Parathyroid adenoma (tissue), 2 donors: Measurements from ENCODE around the gene SLC25A12.

ENCODE experiments used
- H2AFZ ChIP-seq: fragments of 300-600 bp; sonication (generic); one replicate; pipeline ENCODE4 v1.7.0; 2017; ENCODE audit warnings: antibody characterized with exemption, mild to moderate bottlenecking
- H3K27ac ChIP-seq: fragments of 300-600 bp; sonication (generic); one replicate; pipeline ENCODE4 v1.7.0; 2017
- H3K27me3 ChIP-seq: fragments of 300-600 bp; sonication (generic); one replicate; pipeline ENCODE4 v1.7.0; 2017; ENCODE audit warnings: low read length; ENCODE audit not compliant: control insufficient read depth, insufficient read depth
- H3K36me3 ChIP-seq: fragments of 300-600 bp; sonication (generic); one replicate; pipeline ENCODE4 v1.7.0; 2017; ENCODE audit warnings: low read length; ENCODE audit not compliant: control insufficient read depth, insufficient read depth
- H3K4me1 ChIP-seq: fragments of 300-600 bp; sonication (generic); one replicate; pipeline ENCODE4 v1.7.0; 2017; ENCODE audit warnings: control low read depth
- H3K4me2 ChIP-seq: fragments of 300-600 bp; sonication (generic); one replicate; pipeline ENCODE4 v1.7.0; 2017; ENCODE audit warnings: low read length
- H3K4me3 ChIP-seq: fragments of 300-600 bp; sonication (generic); one replicate; pipeline ENCODE4 v1.7.0; 2017; ENCODE audit warnings: low read depth, low read length
- H3K79me2 ChIP-seq: fragments of 300-600 bp; sonication (generic); one replicate; pipeline ENCODE4 v1.7.0; 2017; ENCODE audit warnings: control low read depth
- H3K9ac ChIP-seq: fragments of 300-600 bp; sonication (generic); one replicate; pipeline ENCODE4 v1.7.0; 2017; ENCODE audit warnings: mild to moderate bottlenecking
- H3K9me3 ChIP-seq: fragments of 300-600 bp; sonication (generic); one replicate; pipeline ENCODE4 v1.7.0; 2017; ENCODE audit warnings: low read length; ENCODE audit not compliant: control insufficient read depth
- CTCF ChIP-seq: fragments of 300-600 bp; sonication (generic); IDR thresholded peaks from one replicate; pipeline ENCODE4 v1.7.0; 2017; ENCODE audit warnings: antibody characterized with exemption, mild to moderate bottlenecking
- donor health status: primary hyperparathyroidism.

Gene SLC25A12

GRCh38 chr2:171789956-171790355 lies 104.1 kb downstream of the SLC25A12 start:
- no peaks in the 10 kb centered on the region for H3K79me2 ChIP-seq
- no peak overlapping the region for H3K4me3 ChIP-seq
- H2AFZ ChIP-seq, result no peak overlapping the region
- H3K27me3 ChIP-seq, result no peaks in the 10 kb centered on the region
- no peak overlapping the region for H3K9ac ChIP-seq
- no peaks in the 10 kb centered on the region for H3K9me3 ChIP-seq
- no peak overlapping the region for H3K27ac ChIP-seq
- TF ChIP-seq CTCF, result no peak
- no peak overlapping the region for H3K4me2 ChIP-seq
- H3K4me1 ChIP-seq, result no peaks in the 10 kb centered on the region
- no peaks in the 10 kb centered on the region for H3K36me3 ChIP-seq

- no peaks in the 10 kb centered on the region for H3K4me1 ChIP-seq
- H3K27ac ChIP-seq, result no peak overlapping the region
- H3K79me2 ChIP-seq, result no peaks in the 10 kb centered on the region
- H3K4me3 ChIP-seq, result no peak overlapping the region
- no peaks in the 10 kb centered on the region for H3K27me3 ChIP-seq
- no peaks in the 10 kb centered on the region for H3K9me3 ChIP-seq
- no peak for TF ChIP-seq CTCF
- no peak overlapping the region for H2AFZ ChIP-seq
- no peaks in the 10 kb centered on the region for H3K36me3 ChIP-seq
- H3K4me2 ChIP-seq, result no peak overlapping the region
- H3K9ac ChIP-seq, result no peak overlapping the region
These were observed 105.6 kb downstream of the SLC25A12 start for GRCh38 chr2:171788316-171788993.

GRCh38 chr2:171787333-171788072 lies 106.5 kb downstream of the SLC25A12 start:
- Histone ChIP-seq H3K79me2 (no peaks in the 10 kb centered on the region), H3K36me3 (no peaks in the 10 kb centered on the region), H3K4me2 (no peak overlapping the region), H3K27me3 (no peaks in the 10 kb centered on the region), H3K4me1 (no peaks in the 10 kb centered on the region), H3K27ac (no peak overlapping the region), H3K9me3 (no peaks in the 10 kb centered on the region), H2AFZ (no peak overlapping the region), H3K4me3 (no peak overlapping the region), H3K9ac (no peak overlapping the region)
- TF ChIP-seq CTCF, result no peak

- H3K36me3 ChIP-seq, result no peaks in the 10 kb centered on the region
- no peaks in the 10 kb centered on the region for H3K79me2 ChIP-seq
These were observed 108.6 kb downstream of the SLC25A12 start for GRCh38 chr2:171785450-171785849.

More at GRCh38 chr2:171785450-171785849, 108.6 kb downstream of the SLC25A12 start:
- TF ChIP-seq CTCF, result no peak
- Histone ChIP-seq H3K27ac (no peak overlapping the region), H3K4me2 (no peak overlapping the region), H3K9ac (no peak overlapping the region), H3K27me3 (no peaks in the 10 kb centered on the region), H2AFZ (no peak overlapping the region), H3K4me3 (no peak overlapping the region), H3K4me1 (no peaks in the 10 kb centered on the region), H3K9me3 (no peaks in the 10 kb centered on the region)
